BE2C (cell line): Measurements from ENCODE around the gene CCNQ.

Experiments used
- DNase-seq: peaks from one replicate; pipeline ENCODE4 v3.0.0-alpha.2; 2020
- H3K27me3 ChIP-seq: fragments of 250-450 bp; sonication (Bioruptor Pico); 2 replicates; pipeline ENCODE4 v1.5.1; 2020; ENCODE audit warnings: mild to moderate bottlenecking
- H3K36me3 ChIP-seq: fragments of 250-450 bp; sonication (Bioruptor Pico); 2 replicates; pipeline ENCODE4 v1.5.1; 2020; ENCODE audit warnings: mild to moderate bottlenecking
- H3K4me1 ChIP-seq: fragments of 250-450 bp; sonication (Bioruptor Pico); 2 replicates; pipeline ENCODE4 v1.5.1; 2020
- H3K4me3 ChIP-seq: 2 replicates; pipeline ENCODE4 v1.5.1; 2011; ENCODE audit warnings: low read depth, low read length
- H3K9me3 ChIP-seq: fragments of 250-450 bp; sonication (Bioruptor Pico); 2 replicates; pipeline ENCODE4 v1.5.1; 2020
- CTCF ChIP-seq: IDR thresholded peaks from 2 replicates; pipeline ENCODE4 v1.5.1; 2012; ENCODE audit warnings: mild to moderate bottlenecking, low read depth, low read length

CCNQ gene

GRCh38 chrX:153620576-153620975 is 21.6 kb upstream of the CCNQ start:
- H3K9me3 ChIP-seq, result no peaks in the 10 kb centered on the region
- no peaks in the 10 kb centered on the region for H3K27me3 ChIP-seq
- no peak overlapping the region for H3K4me3 ChIP-seq

GRCh38 chrX:153614818-153615217 is 15.9 kb upstream of the CCNQ start:
- Histone ChIP-seq H3K27me3 (no peaks in the 10 kb centered on the region; the same call in 1 of the 2 replicates), H3K4me3 (no peak overlapping the region), H3K36me3 (no peaks in the 10 kb centered on the region), H3K9me3 (no peaks in the 10 kb centered on the region), H3K4me1 (no peaks in the 10 kb centered on the region)
- DNase-seq, result no peak
- no peak for TF ChIP-seq CTCF

More at GRCh38 chrX:153620576-153620975, 21.6 kb upstream of the CCNQ start:
- TF ChIP-seq CTCF, result no peak
- no peak for DNase-seq
- Histone ChIP-seq H3K36me3 (no peaks in the 10 kb centered on the region), H3K4me1 (no peaks in the 10 kb centered on the region)

- no peaks in the 10 kb centered on the region for H3K9me3 ChIP-seq
- no peak for TF ChIP-seq CTCF
- no peaks in the 10 kb centered on the region for H3K4me1 ChIP-seq
- no peaks in the 10 kb centered on the region for H3K36me3 ChIP-seq
- no peak for DNase-seq
- H3K4me3 ChIP-seq, result no peak overlapping the region
- no peaks in the 10 kb centered on the region; the same call in 1 of the 2 replicates for H3K27me3 ChIP-seq
Measured at GRCh38 chrX:153612413-153612812, 13.5 kb upstream of the CCNQ start.

GRCh38 chrX:153611298-153612095 is 12.6 kb upstream of the CCNQ start:
- no peak for DNase-seq
- Histone ChIP-seq H3K4me3 (no peak overlapping the region), H3K4me1 (no peaks in the 10 kb centered on the region), H3K9me3 (no peaks in the 10 kb centered on the region), H3K27me3 (no peaks in the 10 kb centered on the region; the same call in 1 of the 2 replicates), H3K36me3 (no peaks in the 10 kb centered on the region)
- TF ChIP-seq CTCF, result no peak

- no peak for TF ChIP-seq CTCF
- Histone ChIP-seq H3K4me3 (peak overlapping the region; percentile 55; the same call in 1 of the 2 replicates), H3K27me3 (no peaks in the 10 kb centered on the region; the same call in 1 of the 2 replicates), H3K4me1 (no peaks in the 10 kb centered on the region), H3K36me3 (no peaks in the 10 kb centered on the region), H3K9me3 (no peaks in the 10 kb centered on the region)
- DNase-seq, result no peak
Measured at GRCh38 chrX:153610836-153611213, 11.9 kb upstream of the CCNQ start.
